ENCODE results near the gene CRYBG1.
"Not testable (repeated sequence)": the region's sequence is repeated elsewhere in the genome, so short reads cannot be mapped to it uniquely, and the experiment has no call there.

CRYBG1 gene

DNA sequence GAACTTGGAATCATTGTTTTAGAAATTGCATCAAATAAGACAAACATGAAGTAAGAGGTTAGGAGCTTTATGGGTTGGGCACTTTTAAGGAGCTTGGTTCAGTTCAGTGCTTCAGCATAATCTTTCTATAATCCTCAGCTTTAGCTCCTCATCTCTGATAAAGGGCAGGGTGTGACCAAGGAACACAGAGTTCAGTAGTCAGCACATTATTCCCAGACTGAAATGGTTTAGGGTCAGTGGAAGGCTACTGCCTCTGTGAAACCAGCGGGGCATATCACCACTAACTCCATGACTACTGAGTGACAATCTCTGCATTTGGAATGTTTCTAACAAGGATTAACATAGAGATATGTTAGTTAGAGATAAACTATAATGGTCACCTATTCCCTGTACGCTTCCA is 36.9 kb downstream of the CRYBG1 start:
- H3K9me3 Mint-ChIP-seq: no peaks in the 10 kb centered on the region
- H3K27ac Mint-ChIP-seq: no peak overlapping the region
- H3K27me3 Mint-ChIP-seq: peaks cover 24% of the 10 kb centered on the region
- ATAC-seq (no peak), DNase-seq (no peak)
- H3K4me1 Mint-ChIP-seq: no peaks in the 10 kb centered on the region
- no peak overlapping the region for H3K4me3 Mint-ChIP-seq

DNA sequence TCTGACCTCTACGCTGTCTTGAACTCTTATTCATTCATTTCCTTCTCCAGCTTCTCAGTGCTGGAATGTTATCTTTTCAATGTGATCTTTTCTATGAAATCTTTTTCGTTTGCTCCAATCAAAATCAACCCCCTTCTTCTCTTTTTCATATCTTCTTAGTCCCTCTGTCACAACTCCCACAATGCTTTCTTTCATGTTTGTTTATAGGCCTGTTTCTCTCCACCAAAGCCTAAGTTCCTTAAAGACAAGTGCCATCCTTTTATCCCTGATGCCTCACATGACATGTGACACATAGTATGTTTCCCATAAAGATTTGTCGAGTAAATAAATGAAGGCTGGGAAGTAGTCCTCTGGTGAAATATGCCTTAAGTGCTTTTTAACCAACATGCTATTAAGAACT is 38.1 kb downstream of the CRYBG1 start:
- Mint-ChIP-seq H3K9me3 (no peaks in the 10 kb centered on the region), H3K27ac (no peak overlapping the region), H3K4me1 (no peaks in the 10 kb centered on the region), H3K4me3 (no peak overlapping the region), H3K27me3 (peaks cover 19% of the 10 kb centered on the region)
- DNase-seq (no peak), ATAC-seq (no peak)

DNA sequence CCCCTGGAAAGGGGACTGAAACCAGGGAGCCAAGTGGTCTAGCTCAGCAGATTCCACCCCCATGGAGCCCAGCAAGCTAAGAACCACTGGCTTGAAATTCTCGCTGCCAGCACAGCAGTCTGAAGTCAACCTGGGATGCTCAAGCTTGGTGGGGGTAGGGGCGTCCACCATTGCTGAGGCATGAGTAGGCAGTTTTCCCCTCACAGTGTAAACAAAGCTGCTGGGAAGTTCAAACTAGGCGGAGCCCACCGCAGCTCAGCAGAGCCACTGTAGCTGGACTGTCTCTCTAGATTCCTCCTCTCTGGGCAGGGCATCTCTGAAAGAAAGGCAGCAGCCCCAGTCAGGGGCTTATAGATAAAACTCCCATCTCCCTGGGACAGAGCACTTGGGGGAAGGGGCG is 44.5 kb downstream of the CRYBG1 start:
- not testable (repeated sequence) for DNase-seq, H3K4me3 Mint-ChIP-seq, H3K27ac Mint-ChIP-seq, ATAC-seq, H3K4me1 Mint-ChIP-seq
- H3K27me3 Mint-ChIP-seq: peaks cover 41% of the 10 kb centered on the region
- H3K9me3 Mint-ChIP-seq: peaks cover 10 to 25% of the 10 kb centered on the region in 2 donors

DNA sequence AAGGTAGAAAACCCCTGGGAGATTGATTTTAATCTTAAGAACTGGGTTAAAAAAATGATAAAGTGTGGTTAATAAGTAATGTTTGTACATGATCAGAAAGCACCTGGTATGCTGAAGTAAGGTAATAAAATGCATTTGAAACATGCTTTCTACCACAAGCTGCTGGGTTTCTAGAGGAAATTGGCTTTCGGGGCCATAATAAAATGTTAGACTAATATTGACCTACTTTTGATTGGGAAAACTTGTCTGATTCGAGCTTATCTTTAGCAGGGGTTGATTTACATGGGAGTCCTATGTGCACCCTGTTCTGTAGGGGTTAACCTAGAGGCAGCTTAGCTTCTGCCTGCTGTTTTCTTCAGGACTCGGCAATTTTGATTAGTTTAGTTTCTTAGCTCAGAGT is 50.5 kb downstream of the CRYBG1 start:
- DNase-seq: no peak
- Mint-ChIP-seq H3K9me3 (peaks cover 8 to 18% of the 10 kb centered on the region in 2 donors), H3K27me3 (peaks cover 56% of the 10 kb centered on the region), H3K4me1 (no peaks in the 10 kb centered on the region), H3K4me3 (no peak overlapping the region), H3K27ac (no peak overlapping the region)
- no peak for ATAC-seq

DNA sequence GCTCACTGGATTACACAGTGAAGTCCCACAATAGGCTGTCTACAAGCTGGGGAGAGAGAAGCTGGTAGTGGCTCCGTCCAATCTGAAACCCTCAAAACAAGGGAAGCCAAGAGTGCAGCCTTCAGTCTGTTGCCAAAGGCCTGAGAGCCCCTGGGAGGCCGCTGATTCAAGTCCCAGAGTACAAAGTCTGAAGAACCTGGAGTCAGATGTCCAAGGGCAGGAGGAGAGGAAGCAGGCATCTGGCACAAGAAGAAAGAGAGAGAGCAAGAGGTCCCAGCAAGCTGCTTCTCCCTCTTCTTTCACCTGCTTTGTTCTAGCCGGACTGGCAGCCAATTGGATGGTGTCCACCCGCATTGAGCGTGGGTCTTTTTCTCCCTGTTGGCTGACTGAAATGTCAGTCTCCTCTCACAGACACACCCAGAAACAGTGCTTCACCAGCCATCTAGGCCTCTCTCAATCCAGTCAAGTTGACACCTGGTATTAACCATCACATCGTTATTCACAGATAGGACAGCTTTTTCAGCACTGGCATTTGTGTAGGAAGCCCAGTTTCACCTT is 51.2 kb downstream of the CRYBG1 start:
- DNase-seq (no peak), ATAC-seq (no peak)
- Mint-ChIP-seq H3K9me3 (peaks cover 3 to 15% of the 10 kb centered on the region in 2 donors), H3K27ac (no peak overlapping the region), H3K27me3 (peaks cover 55% of the 10 kb centered on the region), H3K4me3 (no peak overlapping the region), H3K4me1 (no peaks in the 10 kb centered on the region)

DNA sequence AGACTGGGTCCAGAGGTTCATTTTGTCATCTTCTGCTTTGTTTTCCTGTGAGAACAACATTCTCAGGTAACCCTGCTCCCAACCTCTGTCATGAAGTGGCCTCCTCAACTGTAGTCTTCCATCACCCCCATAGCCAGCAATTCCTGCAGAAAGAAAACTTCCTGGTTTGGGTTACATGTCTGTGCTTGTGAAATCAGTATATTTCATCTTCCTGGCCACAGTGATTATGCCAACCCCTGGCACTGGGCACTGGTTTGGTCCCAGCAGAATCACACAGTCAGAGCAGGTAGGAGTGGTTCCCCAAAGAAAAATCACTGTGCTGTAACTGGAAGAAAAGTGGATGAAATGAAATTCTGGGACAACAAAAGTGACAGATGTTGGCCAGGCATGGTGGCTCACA is 52.5 kb downstream of the CRYBG1 start:
- H3K9me3 Mint-ChIP-seq: peaks cover 0 to 2% of the 10 kb centered on the region in 2 donors
- no peak for ATAC-seq
- no peaks in the 10 kb centered on the region for H3K4me1 Mint-ChIP-seq
- H3K4me3 Mint-ChIP-seq: no peak overlapping the region
- DNase-seq: no peak
- H3K27ac Mint-ChIP-seq: no peak overlapping the region
- H3K27me3 Mint-ChIP-seq: peaks cover 42% of the 10 kb centered on the region

DNA sequence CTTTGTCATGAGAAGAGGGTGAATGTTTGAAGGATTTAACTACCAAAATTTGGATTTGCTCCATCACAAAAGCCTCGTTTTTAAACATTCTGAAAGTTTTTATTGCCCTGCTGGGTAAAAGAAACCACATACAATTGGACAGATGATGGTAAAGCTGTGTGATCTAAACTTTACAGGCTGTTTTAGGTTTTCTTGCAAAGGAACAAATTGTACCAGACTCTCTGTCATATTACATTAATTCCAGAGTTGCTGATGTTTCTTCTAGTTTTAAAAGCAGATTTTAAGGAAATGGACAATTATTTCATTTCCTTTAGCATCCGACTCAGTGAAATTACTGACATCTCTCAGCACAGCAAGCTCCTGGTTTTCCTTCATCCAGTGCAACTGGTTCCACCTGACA is 53.2 kb downstream of the CRYBG1 start:
- no peaks in the 10 kb centered on the region for H3K9me3 Mint-ChIP-seq
- no peak overlapping the region for H3K27ac Mint-ChIP-seq
- no peak for DNase-seq
- no peaks in the 10 kb centered on the region for H3K4me1 Mint-ChIP-seq
- no peak overlapping the region for H3K4me3 Mint-ChIP-seq
- no peak for ATAC-seq
- H3K27me3 Mint-ChIP-seq: peaks cover 35% of the 10 kb centered on the region

DNA sequence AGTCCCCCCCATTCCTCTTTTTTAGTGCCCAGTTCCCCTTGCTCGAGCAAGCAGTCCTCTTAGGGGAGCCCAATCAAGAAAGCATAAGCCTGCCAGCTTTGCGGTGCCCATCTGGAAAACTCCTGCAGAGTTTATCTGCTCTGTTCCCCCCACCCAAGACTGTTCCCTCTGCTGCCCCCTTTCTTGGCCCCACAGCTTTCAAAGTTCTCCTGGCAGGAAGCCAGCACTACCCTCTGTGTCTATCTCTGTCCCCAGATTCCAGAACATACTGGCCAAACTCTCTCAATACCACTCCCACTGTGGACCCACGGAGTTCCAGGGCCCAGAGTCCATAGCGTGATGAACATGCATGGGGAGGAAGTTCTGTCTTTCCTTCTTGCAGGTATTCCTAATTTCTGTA is 55.4 kb downstream of the CRYBG1 start:
- Mint-ChIP-seq H3K4me3 (no peak overlapping the region), H3K27ac (no peak overlapping the region), H3K9me3 (no peaks in the 10 kb centered on the region), H3K27me3 (peaks cover 35% of the 10 kb centered on the region), H3K4me1 (no peaks in the 10 kb centered on the region)
- DNase-seq (no peak), ATAC-seq (no peak)

DNA sequence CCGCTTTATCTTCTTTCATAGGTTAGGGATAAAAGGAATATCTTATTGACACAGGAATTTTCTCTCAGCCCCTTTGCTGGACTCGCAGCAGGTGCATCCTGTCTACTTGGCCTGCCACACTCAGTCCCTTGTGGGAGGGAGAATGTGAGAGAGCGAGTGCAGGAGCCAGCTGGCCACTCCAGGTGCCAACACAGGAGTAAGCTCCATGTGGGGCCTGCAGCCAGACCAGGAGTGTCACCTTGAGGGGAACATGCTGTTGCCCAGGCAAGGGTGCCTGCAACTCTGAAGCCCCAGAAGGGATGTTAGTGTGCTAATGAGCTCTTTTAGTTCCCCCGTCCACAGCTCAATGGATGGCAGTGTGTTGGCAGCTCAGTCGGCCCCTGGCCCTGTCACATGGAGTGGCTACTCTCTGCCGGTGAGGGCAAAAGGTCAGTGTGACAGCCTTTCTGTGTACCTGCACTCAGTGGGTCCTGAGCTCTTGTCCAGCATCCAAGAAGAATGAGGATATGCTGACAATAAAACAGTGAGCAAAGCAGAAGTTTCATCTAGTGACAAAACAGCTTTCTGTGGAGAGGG is 57.1 kb downstream of the CRYBG1 start:
- DNase-seq: no peak
- Mint-ChIP-seq H3K27me3 (peaks cover 26% of the 10 kb centered on the region), H3K4me1 (no peaks in the 10 kb centered on the region), H3K27ac (no peak overlapping the region), H3K4me3 (no peak overlapping the region), H3K9me3 (no peaks in the 10 kb centered on the region)
- no peak for ATAC-seq

DNA sequence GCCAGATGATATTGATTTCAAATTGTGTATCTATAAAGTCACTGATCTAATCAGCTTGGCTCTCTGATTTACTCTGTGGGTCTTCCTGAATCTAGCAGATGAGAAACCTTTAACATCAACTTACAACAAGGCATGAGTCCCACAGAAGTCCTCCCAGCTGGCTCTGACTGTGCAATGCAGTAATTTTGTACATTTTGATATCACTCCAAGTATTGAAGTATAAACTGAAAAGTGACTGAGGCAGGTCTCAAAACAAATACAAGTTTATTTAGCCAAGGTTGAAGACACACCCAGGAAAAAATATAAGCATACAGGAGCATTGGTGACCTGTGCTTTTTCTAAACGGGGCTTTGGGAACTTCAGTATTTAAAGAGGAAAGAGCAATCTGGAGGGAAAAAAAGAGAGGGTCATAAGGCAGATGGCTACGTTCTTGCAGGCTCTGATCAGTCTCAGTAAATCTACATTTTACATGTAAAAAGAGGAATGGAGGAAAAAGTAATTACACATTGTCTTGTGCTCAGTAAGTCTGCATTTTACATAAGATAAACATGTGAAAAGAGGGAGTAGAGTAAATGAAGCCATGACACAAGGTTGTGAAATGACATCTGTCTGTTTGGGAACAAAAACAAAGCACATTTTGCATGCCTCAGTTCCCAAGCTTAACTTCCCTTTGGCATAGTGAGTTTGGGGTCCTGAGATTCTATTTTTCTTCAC is 59.5 kb downstream of the CRYBG1 start:
- Mint-ChIP-seq H3K9me3 (no peaks in the 10 kb centered on the region), H3K4me1 (no peaks in the 10 kb centered on the region), H3K27me3 (peaks cover 17% of the 10 kb centered on the region), H3K4me3 (no peak overlapping the region), H3K27ac (no peak overlapping the region)
- ATAC-seq: no peak
- no peak for DNase-seq

DNA sequence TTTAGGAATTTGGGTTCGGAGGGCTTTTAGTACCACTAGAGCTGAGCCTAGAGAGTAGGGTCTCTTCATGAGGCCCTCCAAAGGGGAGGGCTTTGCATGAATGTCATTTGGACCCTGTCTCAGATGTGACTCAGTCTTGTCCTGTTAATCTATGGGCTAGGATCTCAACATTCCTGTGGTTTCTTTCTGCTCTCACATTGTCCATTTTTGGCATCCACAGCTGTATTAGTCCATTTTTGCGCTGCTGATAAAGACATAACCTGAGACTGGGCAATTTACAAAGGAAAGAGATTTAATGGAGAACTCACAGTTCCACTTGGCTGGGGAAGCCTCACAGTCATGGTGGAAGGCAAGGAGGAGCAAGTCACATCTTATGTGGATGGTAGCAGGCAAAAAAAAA is 61.0 kb downstream of the CRYBG1 start:
- ATAC-seq (no peak), DNase-seq (no peak)
- Mint-ChIP-seq H3K4me1 (no peaks in the 10 kb centered on the region), H3K27me3 (peaks cover 8% of the 10 kb centered on the region), H3K4me3 (no peak overlapping the region), H3K27ac (no peak overlapping the region), H3K9me3 (no peaks in the 10 kb centered on the region)

DNA sequence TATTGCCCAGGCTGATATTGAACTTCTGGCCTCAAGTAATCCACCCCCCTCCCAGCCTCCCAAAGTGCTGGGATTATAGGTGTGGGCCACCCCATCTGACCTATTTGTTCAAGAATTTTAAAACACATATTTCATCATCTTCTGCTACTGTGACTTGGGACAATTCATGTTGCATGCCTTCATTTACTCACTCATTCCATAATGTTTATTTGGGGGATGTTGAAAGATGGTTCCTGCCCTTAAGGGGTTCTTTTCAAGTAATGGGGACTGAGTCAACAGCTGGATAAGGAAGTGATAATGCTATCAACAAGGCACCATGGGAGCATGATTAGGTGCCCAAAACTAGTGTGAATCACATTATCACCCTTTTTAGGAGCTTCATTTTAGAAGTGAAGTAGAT is 62.0 kb downstream of the CRYBG1 start:
- H3K9me3 Mint-ChIP-seq: no peaks in the 10 kb centered on the region
- no peak for DNase-seq

DNA sequence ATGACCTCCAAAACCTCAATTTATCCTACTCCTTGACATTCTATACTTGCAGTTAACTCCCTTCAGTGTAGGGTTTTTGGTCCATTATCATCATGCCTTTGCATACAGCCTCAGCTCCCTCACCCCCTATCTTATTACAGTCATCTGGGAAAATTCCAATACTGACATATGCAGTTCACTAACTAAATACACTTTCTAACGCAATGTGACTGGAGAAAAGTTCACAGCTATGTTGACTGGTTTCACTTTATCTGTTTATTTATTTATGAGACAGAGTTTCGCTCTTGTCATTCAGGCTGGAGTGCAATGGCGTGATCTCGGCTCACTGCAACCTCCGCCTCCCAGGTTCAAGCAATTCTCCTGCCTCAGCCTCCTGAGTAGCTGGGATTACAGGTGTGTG is 64.9 kb downstream of the CRYBG1 start:
- Mint-ChIP-seq H3K9me3 (no peaks in the 10 kb centered on the region), H3K27ac (no peak overlapping the region), H3K27me3 (peaks cover under 1% of the 10 kb centered on the region), H3K4me1 (no peaks in the 10 kb centered on the region), H3K4me3 (no peak overlapping the region)
- no peak for ATAC-seq
- DNase-seq: no peak

More for the DNA sequence above, 62.0 kb downstream of the CRYBG1 start:
- Mint-ChIP-seq H3K27me3 (peaks cover 8% of the 10 kb centered on the region), H3K4me3 (no peak overlapping the region), H3K4me1 (no peaks in the 10 kb centered on the region), H3K27ac (no peak overlapping the region)
- ATAC-seq: no peak

DNA sequence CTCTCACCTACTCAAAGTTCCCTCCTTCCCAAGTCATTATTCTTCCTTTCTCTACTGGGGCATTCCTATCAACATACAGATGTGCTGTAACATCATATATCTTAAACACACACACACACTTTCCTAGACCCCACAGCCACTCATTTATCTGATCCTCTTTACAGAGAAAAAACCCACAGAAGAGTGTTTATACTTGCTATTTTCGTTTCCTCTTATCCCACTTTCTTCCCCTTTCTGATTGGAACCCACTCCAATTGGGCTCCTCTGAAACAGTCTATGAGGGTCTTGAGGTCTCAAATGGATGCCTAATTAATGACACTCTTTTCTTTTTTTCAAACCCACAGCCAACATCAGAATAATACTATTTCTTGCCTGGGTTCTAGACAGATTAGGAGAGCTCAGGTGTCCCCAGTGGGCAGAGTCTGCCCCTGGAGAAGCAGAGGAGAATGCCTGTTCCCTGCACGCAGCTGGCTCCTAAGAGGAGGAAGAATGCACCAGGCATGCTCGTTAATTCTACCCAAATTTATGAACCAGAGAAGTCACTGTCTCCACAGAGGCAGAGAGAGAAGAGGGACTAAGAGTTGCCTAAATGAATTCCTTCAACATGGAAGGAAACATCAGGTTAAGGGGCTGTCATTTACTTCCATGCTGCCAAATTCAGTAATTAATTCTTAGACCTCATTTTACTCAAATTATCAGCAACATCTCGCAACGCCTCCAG is 65.9 kb downstream of the CRYBG1 start:
- Mint-ChIP-seq H3K27me3 (no peaks in the 10 kb centered on the region), H3K9me3 (no peaks in the 10 kb centered on the region), H3K27ac (no peak overlapping the region), H3K4me3 (no peak overlapping the region), H3K4me1 (no peaks in the 10 kb centered on the region)
- ATAC-seq: no peak
- no peak for DNase-seq

DNA sequence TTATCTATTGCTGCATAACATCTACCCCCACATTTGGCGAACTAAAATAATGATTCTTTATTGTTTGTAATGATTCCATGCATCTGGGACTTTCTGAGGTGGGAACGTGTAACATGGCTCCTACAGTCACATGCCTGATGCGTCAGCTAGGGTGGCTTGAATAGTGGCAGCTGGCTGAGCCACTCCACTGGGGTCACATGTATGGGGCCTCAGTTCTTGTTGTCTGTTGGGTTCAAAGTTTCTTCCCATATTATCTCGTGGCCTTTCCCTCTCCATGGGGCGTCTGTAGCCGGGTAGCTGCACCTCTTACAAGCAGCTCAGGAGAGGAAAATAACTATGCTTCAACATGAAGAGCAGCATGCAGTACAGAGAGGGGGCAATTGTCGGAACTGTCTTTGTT is 69.9 kb downstream of the CRYBG1 start:
- H3K27ac Mint-ChIP-seq: no peak overlapping the region
- no peaks in the 10 kb centered on the region for H3K27me3 Mint-ChIP-seq
- no peaks in the 10 kb centered on the region for H3K4me1 Mint-ChIP-seq
- no peaks in the 10 kb centered on the region for H3K9me3 Mint-ChIP-seq
- no peak for DNase-seq
- H3K4me3 Mint-ChIP-seq: no peak overlapping the region
- no peak for ATAC-seq

DNA sequence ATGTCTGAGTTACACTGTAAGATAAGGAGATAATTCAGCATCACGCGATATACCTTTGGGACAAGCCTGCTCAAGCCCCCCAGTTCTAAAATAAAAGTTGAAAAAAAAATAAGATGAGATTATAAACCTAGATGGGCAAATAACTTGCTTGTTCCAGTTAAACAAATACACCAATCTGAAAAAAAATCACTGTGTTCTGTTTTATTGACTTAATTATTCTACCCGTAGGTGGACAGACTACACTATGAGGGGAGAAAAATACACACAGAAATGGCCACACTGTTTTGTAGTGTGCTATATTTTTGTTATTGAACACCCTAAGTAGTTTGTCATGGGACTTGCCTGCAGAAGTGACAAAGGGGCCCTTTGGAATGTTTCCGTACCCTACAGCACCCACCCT is 70.9 kb downstream of the CRYBG1 start:
- no peak for DNase-seq
- no peaks in the 10 kb centered on the region for H3K9me3 Mint-ChIP-seq
- H3K27me3 Mint-ChIP-seq: no peaks in the 10 kb centered on the region
- no peak overlapping the region for H3K4me3 Mint-ChIP-seq
- no peaks in the 10 kb centered on the region for H3K4me1 Mint-ChIP-seq
- no peak for ATAC-seq
- no peak overlapping the region for H3K27ac Mint-ChIP-seq
